Left ventricle myocardium superior (tissue), 1 donor: ENCODE measurements around the gene ZNF532. TPM values are rescaled to one million over a fixed set of nuclear protein-coding genes. Genes with fewer than 3 reads are reported as not detected.
A peak's percentile ranks its signal among the peaks of the same experiment; 100 is the strongest.
"Not testable (repeated sequence)": the region's sequence is repeated elsewhere in the genome, so short reads cannot be mapped to it uniquely, and the experiment has no call there.

Source experiments
- ATAC-seq: fragments of 200-7000 bp; cut with Tn5 transposase; one replicate; pipeline ENCODE4 v1.9.1; 2020; ENCODE audit warnings: mild to moderate bottlenecking, moderate library complexity
- DNase-seq: peaks from one replicate; pipeline ENCODE4 v3.0.0-alpha.2; 2020
- intact Hi-C: fragments of 100-400 bp; cut with micrococcal nuclease; formaldehyde crosslinking; loops from one replicate; pipeline ENCODE4 v1.11.0; 2022
- long read RNA-seq: library from polyadenylated mRNA; unstranded; transcript quantifications from one replicate; pipeline ENCODE4 v2.0.0, GENCODE V29; 2021
- total RNA-seq: library from RNA; stranded (reverse); fragmentation: NEBNext Ultra II Directional; extraction: Animal tissue kit (Norgen Biotek cat#: 25700); gene quantifications from one replicate; pipeline ENCODE4 v1.2.1, GENCODE V29; 2021
- donor health status: DM: no; HTN: yes; CAD: no; lungs with severe emphysema.

ZNF532 gene
- 64.2 TPM for total RNA-seq
- long read RNA-seq, full-length matches to known transcripts, result 2 of 19 reads
- long read RNA-seq, partial matches to known transcripts, result 9 of 19 reads
- long read RNA-seq, other reads (novel, unspliced or antisense), result 8 of 19 reads

- intact Hi-C loops, result loop anchor here (10.0 kb wide), 1 partner anchor 130 kb away; no protein-coding TSS in a partner anchor
- peak; percentile 54 for DNase-seq
- peak; percentile 62 for ATAC-seq
Measured at GRCh38 chr18:58864146-58865032, at the start of gene ZNF532. TSS of gene ZNF532 (plus strand) at chr18:58864877. CDS start in a region left out here.

- intact Hi-C loops, result no loop called here
- ATAC-seq, result no peak
- DNase-seq, result no peak
Measured at GRCh38 chr18:58819051-58819450, 45.6 kb upstream of the ZNF532 start.

- ATAC-seq, result no peak
- DNase-seq, result no peak
- intact Hi-C loops, result no loop called here
Measured at GRCh38 chr18:58820251-58820650, 44.4 kb upstream of the ZNF532 start.

- no peak for ATAC-seq
- intact Hi-C loops, result no loop called here
Measured at GRCh38 chr18:58822944-58823343, 41.7 kb upstream of the ZNF532 start.

GRCh38 chr18:58823412-58823811 is 41.3 kb upstream of the ZNF532 start:
- intact Hi-C loops, result no loop called here
- ATAC-seq (no peak), DNase-seq (no peak)

More at GRCh38 chr18:58822944-58823343, 41.7 kb upstream of the ZNF532 start:
- no peak for DNase-seq

GRCh38 chr18:58826926-58827325 is 37.8 kb upstream of the ZNF532 start:
- DNase-seq, intact Hi-C loops, ATAC-seq: not testable (repeated sequence)

GRCh38 chr18:58827428-58827827 is 37.2 kb upstream of the ZNF532 start:
- no peak for ATAC-seq
- DNase-seq, result no peak
- intact Hi-C loops, result no loop called here

- intact Hi-C loops, result no loop called here
- no peak for ATAC-seq
- DNase-seq, result no peak
Measured at GRCh38 chr18:58827886-58828285, 36.8 kb upstream of the ZNF532 start.

GRCh38 chr18:58828399-58829121 is 36.1 kb upstream of the ZNF532 start:
- intact Hi-C loops, result no loop called here
- DNase-seq, result no peak
- no peak for ATAC-seq

GRCh38 chr18:58829263-58829662 is 35.4 kb upstream of the ZNF532 start:
- ATAC-seq (no peak), DNase-seq (no peak)
- intact Hi-C loops, result no loop called here

GRCh38 chr18:58829886-58830285 is 34.8 kb upstream of the ZNF532 start:
- DNase-seq, intact Hi-C loops, ATAC-seq: not testable (repeated sequence)

GRCh38 chr18:58831606-58832005 is 33.1 kb upstream of the ZNF532 start:
- intact Hi-C loops, result no loop called here
- no peak for DNase-seq
- no peak for ATAC-seq

- DNase-seq (no peak), ATAC-seq (peak; percentile 63)
- intact Hi-C loops, result no loop called here
Measured at GRCh38 chr18:58838165-58838860, 26.4 kb upstream of the ZNF532 start.

- DNase-seq, result no peak
- ATAC-seq, result no peak
- intact Hi-C loops, result no loop called here
Measured at GRCh38 chr18:58838946-58839345, 25.7 kb upstream of the ZNF532 start.

GRCh38 chr18:58842978-58843687 is 21.5 kb upstream of the ZNF532 start:
- ATAC-seq (peak; percentile 94), DNase-seq (peak; percentile 62)

GRCh38 chr18:58843688-58844035 is 21.0 kb upstream of the ZNF532 start:
- no peak for DNase-seq
- intact Hi-C loops, result no loop called here
- no peak for ATAC-seq

More at GRCh38 chr18:58842978-58843687, 21.5 kb upstream of the ZNF532 start:
- intact Hi-C loops, result no loop called here

- ATAC-seq (no peak), DNase-seq (no peak)
- intact Hi-C loops, result no loop called here
Measured at GRCh38 chr18:58844871-58845270, 19.8 kb upstream of the ZNF532 start.

GRCh38 chr18:58845928-58846724 is 18.6 kb upstream of the ZNF532 start:
- DNase-seq, result no peak
- no peak for ATAC-seq
- intact Hi-C loops, result no loop called here
